Activated T-cell treated with anti-CD3 and anti-CD28 coated beads for 24 hours (primary cell): ENCODE measurements around the gene TNFRSF4.
A peak's percentile ranks its signal among the peaks of the same experiment; 100 is the strongest.

ENCODE experiments used
- DNase-seq: peaks from one replicate; pipeline ENCODE4 v3.0.0-alpha.2; 2020; ENCODE audit warnings: low read depth

The TNFRSF4 gene

DNA sequence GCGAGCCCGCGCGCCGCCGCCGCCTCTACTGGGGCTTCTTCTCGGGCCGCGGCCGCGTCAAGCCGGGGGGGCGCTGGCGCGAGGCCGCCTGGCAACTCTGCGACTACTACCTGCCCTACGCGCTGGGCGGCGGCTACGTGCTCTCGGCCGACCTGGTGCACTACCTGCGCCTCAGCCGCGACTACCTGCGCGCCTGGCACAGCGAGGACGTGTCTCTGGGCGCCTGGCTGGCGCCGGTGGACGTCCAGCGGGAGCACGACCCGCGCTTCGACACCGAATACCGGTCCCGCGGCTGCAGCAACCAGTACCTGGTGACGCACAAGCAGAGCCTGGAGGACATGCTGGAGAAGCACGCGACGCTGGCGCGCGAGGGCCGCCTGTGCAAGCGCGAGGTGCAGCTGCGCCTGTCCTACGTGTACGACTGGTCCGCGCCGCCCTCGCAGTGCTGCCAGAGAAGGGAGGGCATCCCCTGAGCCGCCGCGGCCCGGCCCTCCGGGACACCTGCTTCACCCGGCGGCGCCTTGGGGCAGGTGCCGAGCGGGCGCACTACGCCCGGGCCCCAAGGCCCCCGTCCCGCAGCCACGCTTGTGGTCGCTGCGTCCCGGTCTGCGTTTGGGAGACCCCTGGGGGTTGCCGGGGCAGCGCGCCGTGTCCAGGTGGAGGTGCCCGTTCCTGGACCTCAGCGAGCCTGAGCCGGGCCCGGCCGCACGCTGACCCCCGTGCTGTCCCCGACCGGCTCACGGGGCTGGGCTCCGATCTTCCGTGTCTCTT, 19.0 kb upstream of the TNFRSF4 start:
- DNase-seq = no peak

DNA sequence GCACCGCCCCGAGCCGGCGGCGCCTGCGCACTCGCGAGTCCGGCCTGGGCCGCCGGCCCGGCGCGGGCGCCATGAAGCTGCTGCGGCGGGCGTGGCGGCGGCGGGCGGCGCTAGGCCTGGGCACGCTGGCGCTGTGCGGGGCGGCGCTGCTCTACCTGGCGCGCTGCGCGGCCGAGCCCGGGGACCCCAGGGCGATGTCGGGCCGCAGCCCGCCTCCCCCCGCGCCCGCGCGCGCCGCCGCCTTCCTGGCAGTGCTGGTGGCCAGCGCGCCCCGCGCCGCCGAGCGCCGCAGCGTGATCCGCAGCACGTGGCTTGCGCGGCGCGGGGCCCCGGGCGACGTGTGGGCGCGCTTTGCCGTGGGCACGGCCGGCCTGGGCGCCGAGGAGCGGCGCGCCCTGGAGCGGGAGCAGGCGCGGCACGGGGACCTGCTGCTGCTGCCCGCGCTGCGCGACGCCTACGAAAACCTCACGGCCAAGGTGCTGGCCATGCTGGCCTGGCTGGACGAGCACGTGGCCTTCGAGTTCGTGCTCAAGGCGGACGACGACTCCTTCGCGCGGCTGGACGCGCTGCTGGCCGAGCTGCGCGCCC, 18.3 kb upstream of the TNFRSF4 start, which contains the start of gene B3GALT6:
Gene B3GALT6 (plus strand): TSS at position 30 of the 588 bp plus-strand sequence. CDS start 42 bp downstream, at position 72.
- DNase-seq = no peak

DNA sequence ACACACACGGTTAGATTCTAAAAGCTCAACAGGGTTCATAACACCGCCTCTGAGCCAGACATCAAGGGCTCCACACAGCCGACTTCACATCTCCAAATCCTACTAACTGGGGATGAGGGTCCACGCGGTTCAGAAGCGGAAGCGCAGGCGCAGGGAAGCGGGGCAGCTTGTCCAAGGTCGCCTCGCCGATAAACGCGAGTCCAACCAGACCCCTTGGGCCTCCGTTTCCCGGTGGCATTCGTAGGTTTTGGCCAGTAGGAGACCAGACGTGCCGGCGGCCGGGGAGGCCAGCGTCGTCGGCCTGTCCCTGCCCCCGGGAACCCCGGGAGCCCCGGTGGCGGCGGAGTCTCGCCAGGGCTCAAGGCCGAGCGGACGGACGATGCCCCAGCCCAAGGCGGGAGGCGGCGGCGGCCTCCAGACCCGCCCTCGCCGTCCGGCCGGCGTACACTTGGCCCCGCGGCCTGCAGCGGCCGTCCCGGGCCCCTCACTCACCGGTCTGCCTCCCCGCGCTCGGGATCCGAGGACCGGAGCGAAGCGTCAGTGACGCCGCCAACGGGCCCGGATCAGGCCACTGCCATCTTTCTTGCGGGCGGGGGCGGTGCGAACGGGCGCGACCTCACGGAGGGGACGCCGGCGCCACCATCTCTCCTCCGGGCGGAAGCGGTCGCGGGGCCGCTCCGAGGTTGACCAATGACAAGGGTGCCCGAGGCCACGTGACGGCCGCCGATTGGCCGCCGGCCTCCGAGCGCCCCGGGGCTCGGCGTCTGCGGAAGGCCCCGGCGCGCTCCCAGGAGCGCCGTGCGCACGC, 17.7 kb upstream of the TNFRSF4 start, which contains the start of gene SDF4:
Gene SDF4 (minus strand): TSS at position 602 of the 808 bp plus-strand sequence. CDS start 3,229 bp downstream, outside the sequence.
- DNase-seq = peak; percentile 95

DNA sequence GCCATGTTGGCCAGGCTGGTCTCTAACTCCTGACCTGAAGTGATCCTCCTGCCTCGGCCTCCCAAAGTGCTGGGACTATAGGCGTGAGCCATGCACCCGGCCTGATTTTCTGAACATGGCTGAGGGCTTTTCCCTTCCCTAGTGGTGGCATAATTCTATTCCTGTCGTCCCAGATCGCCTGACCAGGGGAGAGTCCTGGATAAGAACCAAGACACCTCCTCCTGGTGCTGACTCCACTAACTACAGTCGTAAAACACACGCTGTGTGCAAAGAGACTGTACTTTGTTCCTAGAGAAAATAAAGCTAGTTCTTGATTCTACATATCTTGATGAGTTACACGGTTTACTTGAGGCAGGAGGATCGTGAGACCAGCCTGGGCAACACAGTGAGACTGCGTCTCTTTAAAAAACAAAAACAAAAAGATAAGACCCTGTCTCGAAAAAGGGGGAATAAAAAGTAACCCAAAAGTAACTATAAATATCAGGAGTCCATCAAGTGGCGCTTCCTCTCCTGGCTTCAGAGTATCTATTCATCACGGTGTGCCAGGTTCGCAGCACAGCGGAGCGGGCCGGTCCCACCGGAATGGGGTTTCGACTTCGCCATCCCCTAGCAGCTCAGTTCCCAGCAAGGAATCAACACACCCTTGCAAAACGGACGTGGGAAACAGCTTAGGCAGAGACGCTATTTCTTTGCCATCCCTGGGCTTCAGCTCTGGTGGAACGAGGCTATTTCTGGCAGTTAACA, 16.9 kb upstream of the TNFRSF4 start:
- no peak for DNase-seq

DNA sequence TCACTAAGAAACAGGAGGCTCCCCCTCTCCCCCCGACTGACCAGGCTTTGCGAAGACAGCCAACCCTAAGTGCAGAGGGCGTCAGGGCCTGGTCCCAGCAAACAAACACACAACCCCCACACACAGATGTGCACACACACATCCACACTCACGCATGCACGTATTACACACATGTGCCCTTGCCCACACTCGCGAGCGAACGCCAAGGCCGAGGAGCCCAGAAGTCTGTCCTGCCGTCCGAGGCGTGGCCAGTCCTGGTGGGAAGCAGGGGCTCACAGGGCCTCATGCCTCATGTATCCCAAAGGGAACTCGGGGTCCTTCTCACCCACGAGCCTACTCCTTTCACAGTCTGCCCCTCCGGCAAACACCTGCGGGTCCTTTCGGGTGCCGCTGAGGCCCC, 15.8 kb upstream of the TNFRSF4 start:
- DNase-seq = no peak

DNA sequence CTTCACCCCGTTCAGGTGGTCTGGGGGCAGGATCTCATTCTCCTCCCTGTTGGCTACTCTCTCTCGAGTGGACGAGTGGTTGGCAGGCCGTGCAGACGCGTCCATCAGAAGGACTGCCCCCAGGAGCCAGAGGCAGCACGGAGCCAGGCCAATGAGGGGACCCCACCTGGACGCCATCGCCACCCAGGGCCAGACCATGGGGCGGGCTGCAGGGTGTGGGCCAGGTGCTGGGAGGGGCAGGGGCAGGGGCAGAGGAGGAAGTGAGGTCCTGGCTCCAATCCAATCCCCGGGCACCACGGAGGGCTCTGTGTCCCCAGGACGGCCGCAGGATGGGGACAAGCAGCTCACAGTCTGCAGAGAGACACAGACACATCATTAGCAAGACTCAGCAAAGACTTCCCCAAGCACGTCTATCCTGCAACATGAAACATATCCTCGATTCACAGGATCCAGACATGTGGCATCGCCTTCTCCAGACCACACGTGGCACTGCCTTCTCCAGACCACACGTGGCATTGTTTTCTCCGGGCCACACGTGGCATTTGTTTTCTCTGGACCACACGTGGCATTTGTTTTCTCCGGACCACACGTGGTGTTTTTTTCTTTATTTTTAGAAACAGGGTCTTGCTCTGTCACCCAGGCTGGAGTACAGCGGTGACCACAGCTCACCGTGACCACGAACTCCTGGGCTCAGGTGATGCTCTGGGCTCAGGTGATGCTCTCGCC, 14.8 kb upstream of the TNFRSF4 start:
- no peak for DNase-seq

DNA sequence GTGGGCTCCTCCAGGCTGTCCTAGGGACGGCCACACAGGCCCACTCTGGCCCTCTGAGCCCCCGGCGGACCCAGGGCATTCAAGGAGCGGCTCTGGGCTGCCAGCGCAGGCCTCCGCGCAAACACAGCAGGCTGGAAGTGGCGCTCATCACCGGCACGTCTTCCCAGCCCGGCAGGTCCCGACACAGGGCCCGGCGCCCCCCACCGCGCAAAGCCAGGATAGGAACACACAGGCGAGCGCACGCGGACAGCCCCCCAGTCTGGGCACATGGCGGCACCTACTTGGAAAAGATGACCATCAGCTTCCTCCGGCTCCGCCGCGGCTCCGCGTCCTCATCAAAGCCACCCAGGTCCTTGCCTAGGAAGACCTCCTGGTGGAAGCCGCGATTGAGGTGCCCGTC, 14.2 kb upstream of the TNFRSF4 start:
- no peak for DNase-seq

DNA sequence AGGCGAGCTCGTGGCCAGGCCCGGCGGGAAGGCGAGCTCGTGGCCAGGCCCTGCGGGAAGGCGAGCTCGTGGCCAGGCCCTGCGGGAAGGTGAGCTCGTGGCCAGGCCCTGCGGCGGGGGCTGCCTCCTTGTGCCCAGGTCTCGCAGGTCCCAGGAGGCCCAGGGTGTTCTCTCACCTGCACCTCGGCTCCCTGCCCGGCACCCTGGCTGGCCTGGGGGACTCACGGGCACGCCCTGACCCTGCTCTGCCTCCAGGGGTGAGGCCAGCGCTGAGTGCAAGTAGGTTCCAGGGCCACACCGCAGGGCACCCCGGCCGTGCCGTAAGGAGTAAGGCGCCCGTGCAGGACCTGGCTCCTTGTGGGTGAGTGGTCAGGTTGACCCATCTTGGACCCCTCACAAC, 13.4 kb upstream of the TNFRSF4 start:
- DNase-seq = no peak

DNA sequence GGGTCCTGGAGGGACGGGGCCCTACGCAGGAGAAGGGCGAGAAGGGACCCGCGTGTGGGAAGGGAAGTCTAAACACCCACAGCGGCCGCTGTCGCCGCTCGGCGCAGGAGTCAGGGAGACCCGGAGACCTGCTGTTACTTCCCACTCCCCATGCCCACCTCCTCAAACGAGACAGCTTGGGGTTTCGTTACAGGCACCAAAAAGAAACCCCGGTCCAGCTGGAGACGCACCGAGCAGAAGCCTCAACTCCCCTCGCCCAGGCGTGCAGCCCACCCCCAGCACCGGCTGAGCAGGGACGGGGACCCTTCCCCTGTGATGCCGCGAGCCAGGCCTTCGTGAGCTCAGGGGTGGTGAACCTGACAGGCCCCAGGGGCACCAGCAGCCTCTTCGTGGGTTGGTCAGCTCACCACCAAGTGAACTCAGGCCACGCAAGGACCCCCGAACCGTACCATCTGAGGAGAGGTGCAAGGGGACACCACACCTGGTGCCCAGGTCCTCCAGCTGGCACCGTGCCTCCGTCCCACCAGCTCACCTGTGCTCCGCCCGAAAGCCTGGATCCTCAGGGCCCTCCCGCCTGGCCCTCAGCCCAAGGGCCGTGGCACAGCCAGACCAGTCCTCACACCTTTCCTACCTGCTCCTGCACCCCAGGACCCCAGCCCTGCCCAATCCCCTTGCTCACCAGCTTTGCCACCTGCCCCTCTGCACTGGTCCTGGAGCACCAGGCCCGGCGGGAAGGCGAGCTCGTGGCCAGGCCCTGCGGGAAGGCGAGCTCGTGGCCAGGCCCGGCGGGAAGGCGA, 12.8 kb upstream of the TNFRSF4 start:
- DNase-seq = no peak

DNA sequence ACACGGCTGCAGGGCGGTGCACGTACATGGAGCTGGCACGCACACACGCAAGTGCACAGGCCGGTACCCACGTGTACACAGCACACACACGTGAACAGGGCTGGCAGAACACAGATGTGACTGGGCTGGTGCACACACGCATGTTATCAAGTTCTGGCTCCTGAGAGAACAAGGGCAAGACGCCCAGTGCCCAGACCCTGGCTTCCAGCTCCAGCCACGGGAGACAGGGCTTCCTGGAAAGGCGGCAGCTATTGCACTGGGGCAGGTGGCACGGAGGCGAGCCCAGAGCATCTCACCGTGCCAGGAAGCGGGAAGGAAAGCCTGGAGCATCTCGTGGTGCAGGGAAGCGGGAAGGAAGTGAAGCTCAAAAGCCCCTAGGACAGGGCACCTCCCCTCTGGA, 12.0 kb upstream of the TNFRSF4 start:
- no peak for DNase-seq

DNA sequence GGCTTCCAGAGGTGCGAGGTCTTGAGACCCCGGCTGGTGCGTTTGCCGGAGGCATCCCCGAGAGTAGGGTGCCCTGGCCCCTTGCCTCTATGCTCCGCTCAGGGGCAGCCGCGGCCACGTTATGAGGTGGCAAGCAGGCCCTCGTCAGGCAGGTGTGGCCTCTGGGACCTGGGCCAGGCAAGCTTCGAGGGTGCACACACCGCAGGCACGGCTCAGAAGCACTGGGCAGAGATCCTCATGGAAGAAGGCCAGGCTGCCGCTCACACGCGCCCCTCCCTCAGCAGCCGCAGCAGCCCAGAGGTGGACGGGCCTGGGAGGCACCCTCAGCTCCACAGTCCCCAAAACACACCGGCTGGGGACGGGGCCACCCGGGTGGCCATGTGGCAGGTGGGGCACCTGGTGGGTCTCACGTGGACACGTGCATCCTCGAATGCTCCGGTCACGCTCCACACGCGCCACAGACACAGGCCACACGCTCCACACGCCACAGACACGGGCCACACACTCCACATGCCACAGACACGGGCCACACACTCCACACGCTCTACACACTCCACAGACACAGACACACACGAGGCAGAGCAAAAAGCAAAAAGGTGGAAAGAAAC, 11.4 kb upstream of the TNFRSF4 start:
- DNase-seq = no peak

DNA sequence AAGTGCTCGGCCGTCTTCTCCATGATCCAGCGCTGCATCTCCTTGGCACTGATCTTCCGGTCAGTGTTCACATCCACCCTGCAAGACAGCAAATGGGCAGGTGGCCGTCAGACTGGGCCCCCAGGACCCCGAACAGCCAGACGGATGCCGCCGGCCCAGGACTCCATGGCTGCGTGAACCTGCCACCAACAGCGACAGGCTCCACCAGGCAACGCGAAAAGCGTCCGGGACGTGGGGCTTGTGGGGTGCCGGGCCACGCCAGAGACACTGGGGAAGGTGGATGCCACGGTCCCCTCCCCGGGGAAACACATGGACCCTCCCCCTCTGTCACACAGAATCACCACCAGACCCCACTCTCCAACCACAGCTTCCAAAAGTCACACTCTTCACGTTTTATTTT, 9.9 kb upstream of the TNFRSF4 start:
- no peak for DNase-seq

DNA sequence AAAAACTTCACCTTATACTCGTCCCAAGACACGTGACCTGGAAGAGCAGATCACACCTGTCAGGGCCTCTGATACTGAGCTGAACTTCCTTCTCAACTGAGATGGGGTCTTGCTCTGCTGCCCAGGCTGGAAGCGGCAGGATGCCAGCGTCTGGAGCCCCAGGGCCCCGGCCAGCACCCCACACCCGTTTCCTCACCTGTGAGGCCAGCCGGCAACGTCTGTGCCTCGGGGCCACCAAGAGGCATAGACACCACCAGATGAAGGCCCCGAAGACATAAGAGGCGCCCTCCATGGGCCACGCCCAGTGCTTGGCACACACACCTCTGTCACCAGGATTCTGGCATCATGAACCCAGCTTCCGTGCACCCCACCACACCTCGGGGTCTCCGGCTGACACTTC, 9.4 kb upstream of the TNFRSF4 start:
- DNase-seq = no peak

DNA sequence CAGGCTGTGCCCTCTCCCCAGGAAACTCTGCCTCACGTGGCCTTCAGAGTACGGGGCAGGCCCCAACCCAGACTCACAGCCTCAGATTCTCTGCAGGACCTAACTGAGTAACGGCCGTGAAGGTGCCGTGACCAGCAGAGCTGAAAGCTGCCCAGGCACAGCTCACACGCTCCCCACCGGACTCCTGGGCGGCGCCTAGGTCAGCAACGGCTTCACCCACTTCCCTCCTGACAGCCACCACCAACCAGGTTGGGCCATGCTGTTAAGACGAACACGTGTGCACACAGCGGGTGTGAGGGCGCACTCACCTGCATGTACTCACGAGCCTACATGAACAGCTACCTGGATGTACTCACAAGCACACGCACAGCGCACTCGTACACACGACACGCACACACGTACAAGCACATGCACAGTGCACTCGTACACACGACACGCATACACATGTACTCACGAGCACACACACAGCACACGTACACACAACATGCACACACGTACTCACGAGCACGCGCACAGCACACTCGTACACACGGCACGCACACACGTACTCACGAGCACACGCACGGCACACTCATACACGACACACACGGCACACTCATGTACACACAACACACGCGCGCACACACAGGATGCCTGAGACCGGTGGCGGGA, 8.7 kb upstream of the TNFRSF4 start:
- no peak for DNase-seq

DNA sequence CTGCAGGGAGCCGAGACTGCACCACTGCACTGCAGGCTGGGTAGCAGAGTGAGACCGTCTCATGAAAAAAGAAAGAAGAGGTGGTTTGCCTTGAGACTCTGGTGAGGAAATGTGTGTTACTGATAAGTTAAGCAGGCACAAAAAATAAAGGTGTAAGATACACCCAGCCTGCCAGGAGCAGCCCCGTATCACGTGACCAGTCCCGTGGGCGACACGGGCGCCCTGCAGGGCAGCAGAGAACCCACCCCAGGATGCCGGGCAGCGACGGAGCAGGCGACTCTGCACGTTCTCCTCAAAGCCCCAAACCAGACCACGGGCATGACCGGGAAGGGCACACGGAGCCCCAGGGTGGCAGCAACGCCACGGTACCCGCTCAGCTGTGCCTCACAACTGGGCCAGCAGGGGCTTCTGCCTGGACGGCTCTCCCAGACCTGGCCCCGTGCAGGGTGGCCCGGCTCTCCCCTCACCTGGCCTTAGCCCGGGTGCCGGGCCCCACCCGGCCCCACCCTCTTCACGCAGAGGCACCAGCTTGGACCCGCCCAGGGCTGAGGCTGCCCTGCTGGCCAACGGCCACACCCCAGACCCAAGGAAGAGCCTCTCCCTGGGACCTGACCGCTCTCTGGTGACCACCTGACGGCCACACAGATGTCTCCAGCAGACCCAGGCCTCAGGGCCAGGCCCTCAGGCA, 8.1 kb upstream of the TNFRSF4 start:
- no peak for DNase-seq

DNA sequence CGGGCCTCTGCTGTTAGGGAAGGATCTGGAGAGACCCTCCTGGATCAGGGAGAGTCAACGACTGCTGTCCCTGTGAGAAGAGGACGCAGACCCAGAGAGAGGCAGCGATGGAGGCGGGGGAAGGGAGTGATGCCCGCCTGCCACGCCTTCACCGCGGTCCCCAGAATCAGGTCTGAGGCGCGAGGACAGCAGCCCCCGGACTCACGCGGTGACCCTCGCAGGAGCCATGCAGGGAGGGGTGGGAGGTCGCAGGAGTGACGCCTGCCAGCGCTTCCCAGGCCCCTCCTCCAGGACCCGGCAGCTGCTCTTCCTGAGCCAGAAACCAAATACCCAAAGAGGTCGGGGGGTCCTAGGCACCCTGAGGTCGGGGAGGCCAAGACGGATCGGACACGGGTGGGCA, 6.2 kb upstream of the TNFRSF4 start:
- no peak for DNase-seq

DNA sequence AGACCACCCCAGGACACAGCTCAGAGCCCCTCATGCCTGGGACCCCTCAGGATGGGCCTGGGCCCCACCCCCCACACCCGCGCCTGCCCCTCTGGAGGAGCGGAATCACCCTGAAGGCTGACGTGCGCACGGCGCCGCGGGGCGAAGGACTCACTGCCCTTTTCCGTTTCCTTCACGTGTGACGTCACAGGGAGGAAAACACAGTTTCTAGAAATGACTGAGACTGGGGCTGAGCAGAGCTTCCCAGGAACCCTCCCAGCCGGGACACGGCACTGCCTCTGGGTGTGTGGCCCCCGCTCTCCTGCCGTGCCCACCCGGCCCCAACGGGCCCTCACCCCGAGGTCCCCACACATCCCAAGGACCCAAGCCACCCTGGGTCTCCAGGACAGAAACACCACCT, 5.4 kb upstream of the TNFRSF4 start:
- DNase-seq = peak; percentile 42

DNA sequence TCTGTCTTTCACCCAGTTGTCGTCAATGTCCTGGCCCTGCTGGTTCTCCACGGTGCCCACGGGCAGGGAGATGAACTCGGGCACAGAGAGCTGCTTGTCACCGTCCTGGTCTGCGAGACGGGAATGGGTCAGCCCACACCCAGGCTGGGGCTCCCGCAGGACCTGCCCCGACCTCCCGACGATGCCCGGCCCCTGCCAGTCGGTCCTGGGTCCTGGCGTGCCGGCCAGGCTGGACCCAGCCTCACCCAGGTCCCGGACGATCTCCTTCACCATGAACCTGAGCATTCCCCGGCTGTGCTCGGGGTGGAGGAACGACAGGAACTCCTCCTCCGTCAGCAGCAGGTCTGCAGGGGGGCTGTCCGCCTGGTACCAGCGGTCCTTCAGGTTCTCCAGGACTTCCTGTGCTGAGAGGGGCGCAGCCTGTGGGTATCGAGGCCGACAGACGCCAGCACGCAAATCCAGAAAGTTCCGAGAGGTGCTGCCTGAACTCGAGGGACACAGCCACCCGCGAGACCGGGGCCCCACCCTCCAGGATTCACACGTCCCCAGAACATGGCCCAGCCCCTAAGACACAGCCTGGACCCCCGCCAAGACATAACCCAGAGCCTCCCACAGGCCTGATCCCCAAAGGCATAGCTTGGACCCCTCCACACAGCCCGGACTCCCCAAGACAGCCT, 4.7 kb upstream of the TNFRSF4 start:
- no peak for DNase-seq
